Left ventricle myocardium inferior (tissue), 1 donor: ENCODE measurements around the gene FRAT2. TPM values are rescaled to one million over a fixed set of nuclear protein-coding genes. Genes with fewer than 3 reads are reported as not detected.

ENCODE experiments used
- DNase-seq: peaks from one replicate; pipeline ENCODE4 v3.0.0-alpha.2; 2020
- H3K27ac ChIP-seq: fragments of 200-600 bp; replicated peaks from 2 replicates; pipeline ENCODE4 v1.8.0; 2021
- H3K27me3 ChIP-seq: fragments of 200-600 bp; 2 replicates; pipeline ENCODE4 v1.8.0; 2021; ENCODE audit warnings: low read depth
- H3K36me3 ChIP-seq: fragments of 200-600 bp; 2 replicates; pipeline ENCODE4 v1.8.0; 2021
- H3K4me1 ChIP-seq: fragments of 200-600 bp; 2 replicates; pipeline ENCODE4 v1.8.0; 2021
- H3K4me3 ChIP-seq: fragments of 200-600 bp; 2 replicates; pipeline ENCODE4 v1.8.0; 2021; ENCODE audit warnings: mild to moderate bottlenecking, moderate library complexity
- H3K9me3 ChIP-seq: fragments of 200-600 bp; replicated peaks from 2 replicates; pipeline ENCODE4 v1.8.0; 2021
- CTCF ChIP-seq: fragments of 200-600 bp; IDR thresholded peaks from 2 replicates; pipeline ENCODE4 v1.8.0; 2021; ENCODE audit warnings: antibody characterized with exemption, mild to moderate bottlenecking, borderline replicate concordance
- intact Hi-C: fragments of 100-400 bp; cut with micrococcal nuclease; formaldehyde crosslinking; loops from one replicate; pipeline ENCODE4 v1.11.0; 2022
- long read RNA-seq: library from polyadenylated mRNA; unstranded; transcript quantifications from one replicate; pipeline ENCODE4 v2.0.0, GENCODE V29; 2021
- total RNA-seq: library from RNA; stranded (reverse); fragmentation: NEBNext Ultra II Directional; extraction: Animal tissue kit (Norgen Biotek cat#: 25700); gene quantifications from one replicate; pipeline ENCODE4 v1.2.1, GENCODE V29; 2021
- donor health status: DM: no; HTN: yes; CAD: no; lungs with severe emphysema.

Gene FRAT2
- total RNA-seq: 5.9 TPM
- long read RNA-seq, transcript FRAT2-201 (1 exons, 2,213 nt): major isoform, 37 of 37 reads
- long read RNA-seq, partial matches to known transcripts: 0 of 37 reads
- long read RNA-seq, other reads (novel, unspliced or antisense): 0 of 37 reads

DNA sequence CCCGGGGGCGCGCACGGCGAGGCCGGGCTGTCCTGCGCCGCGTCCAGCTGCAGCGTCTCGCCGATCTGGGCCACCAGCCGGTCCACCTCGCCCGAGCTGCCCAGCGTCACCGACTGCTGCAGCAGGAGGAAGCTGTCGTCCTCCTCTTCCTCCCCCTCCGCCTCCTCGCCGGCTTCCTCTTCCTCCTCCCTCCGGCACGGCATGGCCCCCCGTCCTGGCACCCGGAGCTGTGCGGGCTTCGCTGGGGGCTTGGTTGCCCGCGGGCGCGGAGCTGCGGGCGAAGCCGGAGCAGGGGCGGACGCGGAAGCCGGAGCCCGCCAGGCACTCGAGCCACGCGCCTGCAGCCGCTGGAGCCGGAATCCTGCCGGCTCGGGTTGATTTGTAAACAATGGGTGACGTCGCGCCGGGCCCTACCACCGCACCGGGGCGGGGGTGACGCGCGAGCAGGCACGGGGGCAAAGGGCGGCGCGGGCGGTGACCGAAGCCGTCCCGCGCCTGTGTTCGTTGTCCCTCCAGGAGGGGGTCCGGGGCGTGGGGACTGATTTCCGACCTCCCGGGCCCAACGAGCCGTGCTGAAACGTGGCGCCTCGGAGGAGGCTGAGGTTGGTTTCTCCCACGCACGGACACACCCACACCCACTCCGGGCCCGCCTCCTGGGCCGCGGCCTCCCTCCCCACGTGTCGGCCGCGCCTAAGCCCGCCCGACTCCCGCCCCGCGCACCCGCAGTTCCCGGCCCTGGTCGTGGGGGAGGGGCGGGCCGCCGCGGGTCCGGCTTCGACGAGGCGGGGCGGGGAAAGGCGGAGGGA is at the start of gene FRAT2:
Gene FRAT2, minus strand, starts transcription at position 360 of the 806 bp plus-strand sequence. Its CDS starts 157 bp downstream, at position 203.
- intact Hi-C loops: loop anchor here (5.0 kb wide), 1 partner anchor 57 kb away; no protein-coding TSS in a partner anchor
- no peak for TF ChIP-seq CTCF
- Histone ChIP-seq H3K36me3 (peaks cover 6% of the 10 kb centered on the region), H3K4me3 (peak within 1 kb of the TSS; percentile 88), H3K9me3 (no peaks in the 10 kb centered on the region), H3K4me1 (peaks cover 81% of the 10 kb centered on the region), H3K27ac (peak within 1 kb of the TSS; percentile 97), H3K27me3 (no peaks in the 10 kb centered on the region)
- DNase-seq: peak; percentile 93

DNA sequence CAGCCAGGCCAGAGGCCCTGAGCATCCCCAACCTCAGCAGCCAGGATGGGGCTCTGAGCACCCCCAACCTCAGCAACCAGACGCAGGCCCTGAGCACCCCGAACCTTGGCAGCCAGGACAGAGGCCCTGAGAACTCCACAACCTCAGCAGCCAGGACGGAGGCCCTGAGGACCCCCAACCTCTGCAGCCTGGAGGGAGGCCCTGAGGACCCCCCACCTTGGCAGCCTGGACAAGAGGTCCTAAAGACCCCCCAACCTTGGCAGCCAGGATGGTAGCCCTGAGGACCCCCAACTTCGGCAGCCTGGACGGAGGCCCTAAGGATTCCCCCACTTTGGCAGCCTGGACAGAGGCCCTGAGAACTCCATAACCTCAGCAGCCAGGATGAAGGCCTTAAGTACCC is 49.6 kb upstream of the FRAT2 start:
- no peak overlapping the region for H3K4me3 ChIP-seq
- peaks cover 6% of the 10 kb centered on the region for H3K4me1 ChIP-seq
- TF ChIP-seq CTCF: no peak
- H3K36me3 ChIP-seq: peaks cover 53% of the 10 kb centered on the region
- intact Hi-C loops: no loop called here
- no peak overlapping the region for H3K27ac ChIP-seq
- no peaks in the 10 kb centered on the region for H3K27me3 ChIP-seq
- H3K9me3 ChIP-seq: no peaks in the 10 kb centered on the region
- DNase-seq: no peak

DNA sequence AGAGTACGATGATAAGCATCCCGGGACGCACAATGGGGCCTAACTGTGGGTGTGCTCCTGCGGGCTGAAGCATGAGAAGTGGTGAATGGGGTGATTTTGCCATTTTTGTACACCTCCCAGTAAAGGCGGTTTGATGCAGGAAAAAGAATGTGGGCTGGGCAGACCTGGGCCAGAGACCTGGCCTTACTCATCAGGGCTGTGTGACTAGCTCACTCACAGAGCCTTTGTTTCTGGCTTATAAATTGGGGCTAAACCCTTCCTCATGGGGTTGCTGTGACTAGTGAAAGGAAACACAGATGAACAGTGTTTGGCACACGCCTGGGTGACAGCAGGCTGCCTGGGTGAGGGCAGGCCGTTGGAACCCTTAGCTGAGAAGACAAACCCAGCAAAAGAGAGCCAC is 48.6 kb upstream of the FRAT2 start:
- Histone ChIP-seq H3K4me1 (peaks cover 6% of the 10 kb centered on the region), H3K36me3 (peaks cover 54% of the 10 kb centered on the region), H3K27ac (no peak overlapping the region), H3K27me3 (no peaks in the 10 kb centered on the region), H3K9me3 (no peaks in the 10 kb centered on the region), H3K4me3 (no peak overlapping the region)
- no peak for DNase-seq
- intact Hi-C loops: no loop called here
- TF ChIP-seq CTCF: no peak

GRCh38 chr10:97381626-97382025 is 47.1 kb upstream of the FRAT2 start:
- Histone ChIP-seq H3K27me3 (no peaks in the 10 kb centered on the region), H3K4me3 (no peak overlapping the region), H3K36me3 (peaks cover 56% of the 10 kb centered on the region), H3K27ac (no peak overlapping the region), H3K9me3 (no peaks in the 10 kb centered on the region), H3K4me1 (peaks cover 6% of the 10 kb centered on the region)
- DNase-seq: no peak
- TF ChIP-seq CTCF: no peak
- intact Hi-C loops: no loop called here

- Histone ChIP-seq H3K9me3 (no peaks in the 10 kb centered on the region), H3K27ac (no peak overlapping the region), H3K36me3 (peaks cover 67% of the 10 kb centered on the region), H3K27me3 (no peaks in the 10 kb centered on the region), H3K4me1 (peaks cover under 1% of the 10 kb centered on the region), H3K4me3 (no peak overlapping the region)
- DNase-seq: no peak
- no peak for TF ChIP-seq CTCF
- intact Hi-C loops: no loop called here
Observed at GRCh38 chr10:97380516-97380915, 46.0 kb upstream of the FRAT2 start.
